Glomerular visceral epithelial cell (primary cell): ENCODE data around the gene MRPL14.

Source experiments
- DNase-seq: peaks from one replicate; pipeline ENCODE4 v3.0.0-alpha.2; 2016; ENCODE audit errors: extremely low spot score

Gene MRPL14

DNA sequence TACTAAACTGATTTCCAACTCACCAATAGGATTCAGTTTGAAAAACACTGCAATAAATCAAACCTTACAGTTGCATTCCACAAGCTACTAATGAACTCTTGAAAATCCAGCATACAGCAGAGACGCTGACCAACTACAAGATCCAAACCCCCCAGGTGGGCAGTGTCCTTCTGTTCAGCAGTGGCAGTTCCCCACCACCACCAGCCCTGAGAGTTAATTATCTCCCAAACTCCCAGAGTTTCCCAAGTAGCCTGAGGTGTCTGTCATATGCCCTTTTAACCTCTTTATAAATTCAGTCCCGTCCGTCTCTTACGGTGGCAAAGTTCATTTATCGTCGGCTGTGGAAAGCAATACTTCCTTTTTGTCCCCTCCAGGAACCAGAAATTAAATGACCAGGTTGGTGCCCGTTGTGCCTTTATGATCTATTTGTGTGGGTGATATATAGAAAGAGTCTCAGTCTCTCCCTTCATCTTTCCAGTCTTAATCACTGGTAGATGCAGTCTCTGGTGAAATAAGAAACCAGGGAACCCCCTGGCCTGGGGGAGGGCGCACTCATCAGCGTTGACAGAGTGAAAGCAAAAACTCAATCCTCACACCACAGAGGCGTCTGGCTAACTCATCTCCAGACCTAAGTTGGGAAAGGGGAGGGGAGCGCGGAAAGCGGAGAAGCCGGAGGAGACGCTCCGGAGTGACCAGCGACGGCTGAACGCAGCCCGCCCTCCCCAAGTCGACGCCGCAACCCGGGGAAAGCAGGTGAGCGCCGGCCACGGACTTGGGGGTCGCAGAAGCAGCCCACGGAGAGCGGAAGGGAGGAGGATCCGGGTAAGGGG is 717 bp downstream of the MRPL14 start:
- peak; percentile 78 for DNase-seq

- no peak for DNase-seq
These were observed 3.7 kb downstream of the MRPL14 start for GRCh38 chr6:44123544-44123943.

GRCh38 chr6:44122801-44123200 is 4.5 kb downstream of the MRPL14 start:
- peak; percentile 20 for DNase-seq

DNA sequence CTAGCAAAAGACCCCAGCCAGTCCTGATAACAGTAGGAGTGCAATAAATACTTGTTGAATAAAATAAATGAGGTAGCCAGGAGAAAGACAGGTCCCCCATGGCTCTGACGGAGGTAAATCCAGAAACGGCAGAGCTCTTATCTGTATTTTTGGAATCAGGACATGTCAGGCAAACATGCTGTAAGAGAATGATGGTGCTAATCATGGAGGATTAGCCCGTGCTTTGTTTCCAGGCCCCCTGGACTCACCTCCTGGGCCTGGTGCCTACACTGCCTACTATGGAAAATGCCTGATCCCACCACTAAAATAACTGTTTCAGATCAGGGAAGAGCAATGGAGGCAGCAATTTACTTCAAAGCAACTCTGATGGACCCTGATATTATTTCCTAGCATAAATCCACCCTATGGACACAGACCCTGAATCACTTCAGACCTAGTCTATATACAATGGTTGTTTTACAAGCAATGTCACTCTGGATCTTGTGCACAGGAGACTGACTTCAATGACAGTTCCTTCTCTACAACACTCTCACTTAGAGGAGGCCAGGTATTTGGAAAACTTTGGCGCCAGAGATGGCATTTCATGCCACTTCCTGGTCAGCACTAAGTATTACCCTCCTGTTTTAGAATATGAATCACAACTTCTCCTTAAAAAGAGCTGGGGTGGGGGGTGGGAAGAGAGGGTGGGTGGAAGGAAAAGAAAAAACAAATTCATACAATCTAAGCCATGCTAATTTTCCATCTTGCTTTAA is 6.4 kb downstream of the MRPL14 start:
- no peak for DNase-seq

GRCh38 chr6:44119704-44120262 is 7.5 kb downstream of the MRPL14 start:
- no peak for DNase-seq

DNA sequence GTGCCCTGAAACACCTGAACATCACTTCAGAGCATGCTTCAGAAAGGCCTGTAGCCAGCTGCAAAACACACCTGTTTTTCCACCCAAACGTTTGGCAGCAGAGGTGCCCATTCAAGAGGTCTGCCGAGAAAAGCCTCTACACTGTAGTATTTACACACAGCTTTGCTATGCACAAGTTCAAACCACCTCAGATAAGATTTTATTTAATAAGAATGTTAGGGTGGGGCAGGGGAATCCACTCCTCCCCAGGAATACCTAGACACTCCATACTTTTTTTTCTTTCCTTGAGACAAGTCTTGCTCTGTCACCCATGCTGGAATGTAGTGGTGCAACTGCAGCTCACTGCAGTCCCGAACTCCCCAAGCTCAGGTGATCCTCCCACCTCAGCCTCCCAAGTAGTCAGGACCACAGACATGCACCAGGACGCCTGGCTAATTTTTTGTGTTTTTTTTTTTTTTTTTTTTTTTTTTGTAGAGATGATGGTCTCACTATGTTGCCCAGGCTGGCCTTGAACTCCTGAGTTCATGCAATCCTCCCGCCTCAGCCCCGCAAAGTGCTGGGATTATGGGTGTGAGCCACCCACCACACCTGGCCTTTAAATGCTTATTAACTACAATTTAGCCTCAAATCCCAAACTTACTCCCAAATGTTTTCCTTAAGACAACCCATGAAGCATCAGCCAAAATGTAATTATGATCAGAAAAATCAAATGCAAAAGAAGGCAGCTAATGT is 9.7 kb downstream of the MRPL14 start:
- peak; percentile 49 for DNase-seq

DNA sequence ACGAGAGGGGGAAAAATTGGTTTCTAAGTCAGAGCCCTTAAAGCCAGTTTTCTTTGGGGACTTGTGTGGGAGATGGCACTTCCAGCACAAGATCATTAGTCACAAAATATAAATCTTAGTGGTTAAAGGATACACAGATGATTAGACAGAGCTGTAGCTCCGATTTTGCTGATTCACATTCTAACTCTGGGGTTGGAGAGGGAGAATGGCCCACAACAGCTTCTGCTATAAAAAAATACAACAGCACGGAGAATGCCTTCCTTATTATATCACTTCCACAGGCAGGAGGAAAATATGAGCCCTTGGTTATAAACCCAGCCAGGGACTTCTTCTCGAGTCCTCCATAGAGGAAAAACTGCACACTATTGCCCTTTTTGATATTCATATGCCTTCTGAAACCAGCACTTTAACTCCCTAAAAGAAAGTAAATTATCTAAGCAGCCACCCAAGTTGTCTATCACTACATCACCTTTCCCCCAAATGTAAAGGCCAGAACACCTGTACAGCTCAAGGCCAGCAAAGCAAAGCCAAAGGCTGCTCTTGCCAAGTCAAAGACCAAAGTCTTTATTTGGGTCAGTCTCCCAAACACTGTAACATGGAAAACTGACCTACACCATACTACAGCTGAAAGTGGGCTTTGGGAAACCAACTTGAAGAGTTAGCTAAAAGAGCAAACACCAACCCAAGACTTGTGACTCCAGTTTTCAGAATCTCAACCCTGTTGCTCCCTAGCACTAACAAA is 10.4 kb downstream of the MRPL14 start:
- peak; percentile 90 for DNase-seq

- DNase-seq = peak; percentile 94
These were observed 11.4 kb downstream of the MRPL14 start for GRCh38 chr6:44115866-44116265.

- no peak for DNase-seq
These were observed 13.8 kb downstream of the MRPL14 start for GRCh38 chr6:44113414-44113813.

DNA sequence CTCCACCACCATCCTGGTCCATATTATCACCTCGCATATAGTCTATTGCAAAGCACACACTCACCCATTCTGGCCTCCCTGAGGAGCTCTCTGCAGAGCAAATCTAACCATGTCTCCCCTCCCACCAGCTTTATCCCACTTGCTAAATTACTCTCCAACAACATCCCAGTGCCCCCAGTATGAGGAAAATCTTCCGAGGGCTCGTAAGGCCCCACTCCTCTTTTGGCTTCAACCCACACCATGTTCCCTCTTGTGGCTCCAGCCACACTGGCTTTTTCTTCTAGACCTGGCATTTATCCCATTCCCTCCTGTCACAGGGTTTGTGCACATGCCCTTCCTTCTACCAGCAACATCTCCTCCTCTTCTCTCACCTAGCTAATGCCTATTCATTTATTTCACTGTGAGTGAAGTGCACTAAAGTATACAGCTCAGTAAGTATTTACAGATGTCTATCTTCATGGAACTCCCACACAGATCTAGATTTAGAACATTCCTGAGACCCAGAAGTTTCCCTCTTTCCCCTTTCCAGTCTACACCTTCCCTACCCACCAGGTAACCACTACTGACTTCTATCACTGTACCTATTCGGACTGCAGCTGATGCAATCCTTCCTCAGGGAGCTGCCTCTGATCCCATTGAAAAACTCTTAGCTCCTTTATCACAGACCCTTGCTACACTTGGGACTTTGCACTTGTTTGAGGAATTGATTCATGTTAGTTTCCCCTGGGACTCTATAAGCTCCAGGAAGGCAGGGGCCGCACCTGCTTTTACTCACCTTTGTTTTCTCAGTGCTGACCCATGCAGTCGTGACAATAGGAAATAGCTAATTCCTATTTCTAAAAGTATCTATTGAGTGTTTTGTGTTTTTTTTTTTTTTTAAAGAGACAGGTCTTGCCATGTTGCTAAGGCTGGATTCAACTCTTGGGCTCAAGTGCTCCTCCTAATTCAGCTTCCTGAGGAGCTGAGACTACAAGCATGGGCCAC is 15.5 kb downstream of the MRPL14 start:
- DNase-seq = no peak

DNA sequence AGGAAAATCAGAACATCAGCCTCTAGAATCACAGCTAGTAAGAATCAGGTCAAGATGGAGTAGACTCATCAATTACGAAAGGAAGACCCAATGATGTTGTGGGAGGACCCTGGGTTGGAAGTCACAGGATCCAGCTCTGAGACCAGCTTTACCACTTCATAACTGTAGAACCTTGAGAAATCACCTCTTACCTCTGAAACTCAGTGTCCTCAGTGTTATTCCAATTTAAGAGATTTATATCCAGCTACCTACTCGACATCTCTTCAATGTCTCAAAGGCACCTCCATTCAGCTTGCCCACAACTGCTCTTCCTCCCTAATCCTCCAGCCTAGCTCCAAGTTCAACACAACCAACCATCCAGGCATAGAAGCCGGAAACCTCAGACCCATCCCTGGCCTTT is 16.3 kb downstream of the MRPL14 start:
- DNase-seq = no peak

GRCh38 chr6:44110005-44110676 is 17.1 kb downstream of the MRPL14 start:
- DNase-seq = no peak

GRCh38 chr6:44109212-44109611 is 18.0 kb downstream of the MRPL14 start:
- no peak for DNase-seq

DNA sequence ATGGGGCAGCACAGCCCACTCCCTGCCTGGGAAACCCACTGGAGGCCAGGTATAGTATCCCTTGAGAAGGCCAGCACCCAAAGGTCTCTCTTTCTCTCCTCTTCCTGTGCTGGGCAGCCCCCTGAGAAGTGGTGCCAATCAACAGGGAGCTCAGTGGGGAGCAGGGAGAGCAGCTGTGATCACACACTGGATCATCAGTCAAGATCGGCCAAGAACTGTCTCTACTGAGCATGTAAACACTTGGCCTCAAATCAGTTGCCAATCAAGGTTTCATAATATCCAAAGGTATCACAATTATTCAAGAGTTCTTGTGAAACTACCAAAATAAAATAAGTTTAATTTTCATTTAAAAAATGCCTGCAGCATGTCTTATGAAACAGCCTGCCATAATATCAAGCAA is 18.8 kb downstream of the MRPL14 start:
- DNase-seq = no peak

- DNase-seq = no peak
These were observed 20.2 kb downstream of the MRPL14 start for GRCh38 chr6:44107017-44107416.

GRCh38 chr6:44105993-44106740 is 21.1 kb downstream of the MRPL14 start:
- DNase-seq = no peak

GRCh38 chr6:44105146-44105545 is 22.1 kb downstream of the MRPL14 start:
- peak; percentile 69 for DNase-seq

GRCh38 chr6:44104481-44105021 is 22.7 kb downstream of the MRPL14 start:
- DNase-seq = no peak

GRCh38 chr6:44102527-44102926 is 24.7 kb downstream of the MRPL14 start:
- DNase-seq = no peak
